GDM1 (cell line): Measurements from ENCODE around the gene BHLHE23.

ENCODE experiments used
- DNase-seq: peaks from one replicate; lab custom pipeline; 2025; lab: John Stamatoyannopoulos, UW

The BHLHE23 gene

GRCh38 chr20:63025534-63026331, 19.0 kb upstream of the BHLHE23 start:
- DNase-seq, result no peak

- no peak for DNase-seq
These were observed 18.0 kb upstream of the BHLHE23 start for GRCh38 chr20:63024573-63025392.

DNA sequence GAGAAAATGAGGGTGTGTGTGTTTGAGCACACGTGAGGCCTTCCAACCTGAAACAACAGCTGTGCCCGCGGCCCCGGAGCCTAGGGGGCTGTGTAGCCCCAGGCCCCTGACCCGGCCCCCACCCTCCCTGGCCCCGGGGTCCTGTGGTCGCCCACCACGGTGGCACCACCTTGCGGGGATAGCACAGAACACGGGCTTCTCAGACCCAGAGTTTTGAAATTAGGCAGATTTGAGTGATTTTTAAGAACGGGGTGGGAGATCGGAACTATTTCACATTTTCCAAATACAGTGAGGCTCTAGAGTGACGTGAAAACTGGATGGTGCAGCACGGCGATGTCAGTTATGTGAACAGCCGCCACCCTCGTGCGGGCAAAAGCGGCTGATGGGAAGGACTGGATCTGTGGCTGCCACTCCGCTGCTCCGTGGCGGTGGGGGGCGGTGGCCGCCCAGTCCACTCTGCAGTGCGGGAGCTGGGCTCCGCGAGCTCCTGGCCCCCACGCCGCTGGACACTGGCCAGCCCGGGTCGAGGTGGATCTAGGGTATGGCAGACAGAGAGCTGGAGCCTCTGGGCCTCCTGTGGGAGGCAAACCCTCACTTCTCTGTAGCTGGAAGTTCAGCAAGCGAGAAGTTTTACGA, 17.3 kb upstream of the BHLHE23 start:
- DNase-seq, result no peak

- no peak for DNase-seq
These were observed 16.5 kb upstream of the BHLHE23 start for GRCh38 chr20:63023071-63023935.

GRCh38 chr20:63022501-63022900, 15.7 kb upstream of the BHLHE23 start:
- no peak for DNase-seq

GRCh38 chr20:63021356-63022321, 14.9 kb upstream of the BHLHE23 start:
- DNase-seq, result no peak

- DNase-seq, result no peak
These were observed 13.9 kb upstream of the BHLHE23 start for GRCh38 chr20:63020681-63021080.

GRCh38 chr20:63017826-63018411, 11.2 kb upstream of the BHLHE23 start:
- no peak for DNase-seq

DNA sequence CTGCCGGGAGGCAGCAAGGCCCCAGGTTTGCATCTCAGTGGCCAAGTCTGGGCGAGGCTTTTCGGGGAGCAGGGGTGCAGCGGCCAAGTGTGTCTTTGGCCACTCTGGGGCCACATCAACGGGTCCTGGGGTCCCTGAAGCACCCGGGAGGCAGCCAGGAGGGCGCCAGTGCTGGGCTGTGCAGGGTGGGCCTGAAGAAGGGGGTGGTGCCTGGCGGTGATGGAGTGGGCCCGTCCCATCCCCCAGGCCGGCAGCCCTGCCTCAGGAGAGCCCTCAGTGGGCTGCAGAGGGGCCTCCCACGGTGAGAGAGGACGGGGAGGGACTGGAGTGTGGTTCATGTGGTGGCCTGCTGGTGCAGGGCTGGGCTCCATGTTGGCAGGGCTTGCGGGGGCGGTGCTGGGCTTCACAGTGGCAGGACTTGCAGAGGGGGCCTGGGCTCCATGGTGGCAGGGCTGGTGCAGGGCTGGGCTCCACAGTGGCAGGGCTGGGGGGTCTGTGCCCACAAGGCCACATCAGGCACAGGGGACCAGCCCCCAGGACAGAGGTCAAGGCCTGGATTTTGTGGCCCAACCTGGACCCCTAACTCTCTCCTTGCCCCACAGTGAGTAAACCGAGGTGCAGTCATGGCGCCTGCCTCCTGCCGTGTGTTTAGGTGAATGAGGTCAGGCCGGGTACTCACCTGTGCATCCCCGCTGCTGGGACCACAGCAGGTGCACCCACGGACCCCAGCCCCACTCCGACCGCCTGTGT, 10.5 kb upstream of the BHLHE23 start:
- DNase-seq, result no peak

DNA sequence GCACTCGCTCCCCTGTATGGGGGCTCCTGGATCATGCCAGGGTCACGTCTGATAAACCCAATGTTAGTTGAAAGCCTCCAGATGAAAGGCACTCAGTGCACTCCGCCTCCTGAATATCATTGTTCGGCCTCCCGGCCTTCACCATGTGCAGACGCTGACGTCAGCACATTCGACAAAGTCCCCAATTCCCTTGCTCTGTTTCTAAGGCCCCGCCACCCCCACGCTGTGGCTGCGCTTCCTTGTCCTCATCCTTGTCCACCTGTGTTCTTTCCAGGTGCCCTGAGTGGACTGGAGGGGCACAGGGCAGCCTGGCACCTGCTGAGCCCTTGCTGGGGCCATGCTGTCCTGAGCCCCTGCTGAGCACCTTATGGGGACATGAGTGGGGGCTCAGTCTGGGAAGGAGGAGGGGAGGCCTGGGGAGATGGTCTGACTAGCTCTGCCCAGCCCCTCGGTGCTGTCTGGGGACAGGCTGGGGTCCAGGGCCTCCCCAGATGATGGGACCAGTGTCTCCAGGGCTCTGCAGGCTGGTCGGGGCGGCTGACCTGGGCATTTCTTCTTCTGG, 9.8 kb upstream of the BHLHE23 start:
- DNase-seq, result no peak

GRCh38 chr20:63015662-63016361, 9.0 kb upstream of the BHLHE23 start:
- no peak for DNase-seq

DNA sequence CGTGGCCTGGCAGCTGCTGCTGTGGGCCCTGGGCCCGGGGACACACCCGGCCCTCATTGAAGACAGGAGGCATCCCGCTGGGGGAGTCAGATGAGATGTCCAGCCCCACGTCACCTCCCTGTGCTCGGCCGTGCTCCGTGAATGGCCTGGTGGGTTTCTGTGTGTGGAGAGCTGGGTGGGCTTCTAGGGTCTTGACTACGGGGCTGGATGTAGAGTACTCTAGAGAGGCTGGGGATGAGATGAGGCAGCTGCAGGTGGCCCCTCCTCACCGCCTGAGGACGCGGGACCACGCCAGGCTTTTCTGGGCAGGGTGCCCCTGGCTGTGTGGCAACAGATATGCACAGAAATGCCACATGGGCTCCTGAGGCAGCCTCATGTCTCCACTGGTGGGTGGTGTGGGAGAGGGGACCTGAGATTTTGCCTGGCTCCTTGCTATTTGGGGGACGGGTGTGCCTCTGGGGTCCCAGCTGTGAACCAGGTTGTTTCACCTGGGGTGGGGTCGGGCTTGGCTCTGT, 8.4 kb upstream of the BHLHE23 start:
- no peak for DNase-seq

DNA sequence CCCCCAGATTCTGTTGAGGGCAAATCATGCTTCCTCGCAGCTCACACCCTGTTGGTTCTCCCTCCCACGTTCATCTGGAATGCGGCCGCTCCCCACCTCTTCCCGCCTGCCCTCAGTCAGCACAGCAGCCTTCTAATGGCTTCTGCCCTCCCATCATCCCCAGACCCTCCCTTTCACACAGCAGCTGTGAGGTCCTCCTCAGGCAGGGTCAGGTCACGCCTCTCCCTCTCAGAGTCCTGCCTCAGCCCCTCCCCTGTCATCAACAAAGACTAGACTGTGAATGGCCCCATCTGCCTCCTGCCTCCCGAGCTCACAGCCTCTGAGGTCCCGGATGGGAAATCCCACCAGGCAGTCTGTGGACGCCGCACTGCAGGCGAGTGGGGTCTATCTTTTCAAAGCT, 7.9 kb upstream of the BHLHE23 start:
- no peak for DNase-seq

DNA sequence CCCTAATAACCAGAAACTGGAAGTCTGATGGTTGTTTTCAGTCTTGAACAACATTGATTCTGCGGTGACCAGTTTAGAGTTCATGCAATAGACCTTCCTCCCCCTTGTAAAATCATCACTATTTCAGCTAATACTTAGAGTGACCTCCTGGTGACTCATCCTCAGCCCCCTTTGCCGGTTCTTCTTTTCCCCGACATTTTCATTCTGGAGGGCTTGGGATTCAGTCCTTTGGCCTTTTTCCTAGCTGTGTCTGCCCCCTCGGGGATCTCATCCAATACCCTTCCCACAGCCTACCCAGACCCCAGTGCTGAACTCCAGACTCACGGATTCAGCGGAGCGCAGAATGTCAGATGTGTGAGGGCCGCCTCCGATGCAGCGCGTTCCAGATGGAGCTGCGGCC, 7.5 kb upstream of the BHLHE23 start:
- no peak for DNase-seq

DNA sequence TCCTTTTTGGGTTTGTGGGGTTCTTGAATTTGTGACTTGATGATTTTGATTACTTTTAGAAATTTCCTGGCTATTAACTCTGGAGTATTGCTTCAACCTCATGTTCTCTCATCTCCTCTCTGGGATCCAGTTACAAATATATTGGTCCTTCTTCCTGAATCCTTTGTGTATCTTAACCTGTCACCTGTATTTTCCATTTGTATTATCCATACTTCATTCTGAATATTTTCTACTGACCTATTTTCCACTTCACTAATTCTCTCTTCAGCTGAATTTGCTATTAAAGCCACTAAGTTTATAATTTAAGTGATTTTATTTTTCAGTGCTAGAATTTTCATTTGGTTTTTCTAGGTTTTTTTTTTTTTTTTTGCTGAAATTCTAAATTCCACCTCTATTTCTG, 6.4 kb upstream of the BHLHE23 start:
- no peak for DNase-seq

- DNase-seq, result no peak
These were observed 5.0 kb upstream of the BHLHE23 start for GRCh38 chr20:63011798-63012197.

DNA sequence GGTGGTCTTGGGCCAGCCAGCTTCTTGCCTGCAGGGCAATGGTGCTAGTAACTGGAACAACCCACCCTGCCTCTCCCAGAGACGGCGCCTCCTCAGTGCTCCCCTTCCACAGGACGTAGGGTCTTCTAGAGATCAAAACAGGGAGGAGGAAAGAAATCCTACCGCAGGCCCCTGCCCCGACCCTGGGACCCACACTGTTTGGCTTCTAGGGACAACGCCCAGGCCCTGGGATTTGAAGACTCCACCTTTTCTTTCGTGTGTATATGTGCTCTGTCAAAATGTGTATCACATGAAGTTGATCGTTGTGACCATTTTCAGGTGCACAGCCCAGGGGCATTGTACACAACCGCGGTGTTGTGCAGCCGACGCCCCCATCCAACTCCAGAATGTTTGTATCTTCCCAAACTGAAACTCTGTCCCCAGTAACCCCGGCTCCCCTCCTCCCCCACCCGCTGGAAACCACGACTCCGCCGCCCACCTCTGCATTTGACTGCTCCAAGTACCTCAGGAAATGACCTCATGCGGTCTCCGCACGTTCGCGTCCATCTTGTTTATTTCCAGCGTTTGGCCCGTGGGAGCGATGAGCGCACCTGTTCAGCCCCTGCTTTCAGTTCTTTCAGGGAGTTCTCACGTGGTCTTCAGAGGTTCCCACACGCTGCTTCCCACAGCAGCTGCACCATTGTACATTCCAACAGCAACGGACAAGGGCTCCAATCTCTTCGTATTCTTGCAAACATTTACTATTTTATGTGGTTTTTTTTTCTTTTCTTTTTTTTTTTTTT, 3.4 kb upstream of the BHLHE23 start:
- peak; percentile 11 for DNase-seq
